HUES64 (cell line): ENCODE measurements around the gene RAI1.

ENCODE experiments used
- H3K27ac ChIP-seq: 2 replicates; pipeline ENCODE4 v1.7.0; 2013; ENCODE audit warnings: low read depth, low read length, inconsistent platforms
- H3K27me3 ChIP-seq: 2 replicates; pipeline ENCODE4 v1.6.1; 2013; ENCODE audit warnings: mild to moderate bottlenecking, low read length; ENCODE audit not compliant: insufficient read depth
- H3K36me3 ChIP-seq: 2 replicates; pipeline ENCODE4 v1.6.1; 2013; ENCODE audit warnings: mild to moderate bottlenecking, low read length; ENCODE audit not compliant: insufficient read depth
- H3K4me1 ChIP-seq: 2 replicates; pipeline ENCODE4 v1.6.1; 2013; ENCODE audit warnings: mild to moderate bottlenecking, low read length, moderate library complexity; ENCODE audit not compliant: insufficient read depth
- H3K4me3 ChIP-seq: 2 replicates; pipeline ENCODE4 v1.5.1; 2013; ENCODE audit warnings: mild to moderate bottlenecking, low read length, moderate library complexity
- H3K9ac ChIP-seq: 2 replicates; pipeline ENCODE4 v1.6.1; 2013; ENCODE audit warnings: mild to moderate bottlenecking, low read depth, low read length
- H3K9me3 ChIP-seq: 2 replicates; pipeline ENCODE4 v1.6.1; 2013; ENCODE audit warnings: low read depth, low read length; ENCODE audit not compliant: insufficient read depth
- WGBS: fragments of 150-250, 120-280 bp; methylation state at CpG from one replicate; pipeline ENCODE4 v1.1.7; 2013; ENCODE audit warnings: missing lambda C conversion rate; 5-methylcytosine and 5-hydroxymethylcytosine counted together

Gene RAI1

GRCh38 chr17:17730250-17730935 is 49.1 kb downstream of the RAI1 start:
- peaks cover 45% of the 10 kb centered on the region for H3K27me3 ChIP-seq
- no peaks in the 10 kb centered on the region for H3K36me3 ChIP-seq
- no peak overlapping the region for H3K9ac ChIP-seq
- H3K9me3 ChIP-seq, result no peaks in the 10 kb centered on the region
- no peak overlapping the region for H3K27ac ChIP-seq
- peaks cover 16% of the 10 kb centered on the region; the same call in 1 of the 2 replicates for H3K4me1 ChIP-seq
- H3K4me3 ChIP-seq, result no peak overlapping the region
- WGBS, result 88% methylated on average over 14 of the region's 14 CpGs

- H3K9ac ChIP-seq, result no peak overlapping the region
- no peak overlapping the region for H3K4me3 ChIP-seq
- 0 out of 2 replicates have a peak, but pooled peaks cover 2% of the 10 kb centered on the region for H3K4me1 ChIP-seq
- no peak overlapping the region for H3K27ac ChIP-seq
- no peaks in the 10 kb centered on the region for H3K36me3 ChIP-seq
- no peaks in the 10 kb centered on the region for H3K9me3 ChIP-seq
- WGBS, result 87% methylated on average over 4 of the region's 4 CpGs
- H3K27me3 ChIP-seq, result peaks cover 28% of the 10 kb centered on the region
Observed at GRCh38 chr17:17732444-17732843, 51.2 kb downstream of the RAI1 start.

GRCh38 chr17:17732892-17733670 is 51.8 kb downstream of the RAI1 start:
- Histone ChIP-seq H3K27ac (no peak overlapping the region), H3K4me3 (no peak overlapping the region), H3K36me3 (no peaks in the 10 kb centered on the region), H3K27me3 (peaks cover 22% of the 10 kb centered on the region), H3K4me1 (peaks cover 3% of the 10 kb centered on the region), H3K9ac (no peak overlapping the region), H3K9me3 (no peaks in the 10 kb centered on the region)
- 89% methylated on average over 9 of the region's 9 CpGs for WGBS

GRCh38 chr17:17736205-17737183 is 55.2 kb downstream of the RAI1 start:
- 87% methylated on average over 5 of the region's 5 CpGs for WGBS
- Histone ChIP-seq H3K36me3 (no peaks in the 10 kb centered on the region), H3K27ac (no peak overlapping the region), H3K9ac (no peak overlapping the region), H3K4me3 (no peak overlapping the region), H3K9me3 (no peaks in the 10 kb centered on the region), H3K27me3 (peaks cover 23% of the 10 kb centered on the region), H3K4me1 (peaks cover 33% of the 10 kb centered on the region)

GRCh38 chr17:17737961-17738894 is 57.0 kb downstream of the RAI1 start:
- Histone ChIP-seq H3K27ac (no peak overlapping the region), H3K9ac (no peak overlapping the region), H3K4me1 (peaks cover 37% of the 10 kb centered on the region), H3K4me3 (no peak overlapping the region), H3K36me3 (no peaks in the 10 kb centered on the region), H3K27me3 (peaks cover 23% of the 10 kb centered on the region), H3K9me3 (no peaks in the 10 kb centered on the region)
- WGBS, result 62% methylated on average over 16 of the region's 16 CpGs

GRCh38 chr17:17738901-17739300 is 57.6 kb downstream of the RAI1 start:
- Histone ChIP-seq H3K4me1 (peaks cover 37% of the 10 kb centered on the region), H3K27me3 (peaks cover 21% of the 10 kb centered on the region), H3K4me3 (no peak overlapping the region), H3K9me3 (no peaks in the 10 kb centered on the region), H3K36me3 (no peaks in the 10 kb centered on the region), H3K27ac (no peak overlapping the region), H3K9ac (no peak overlapping the region)
- 84% methylated on average over 8 of the region's 8 CpGs for WGBS

- Histone ChIP-seq H3K36me3 (no peaks in the 10 kb centered on the region), H3K9me3 (no peaks in the 10 kb centered on the region), H3K9ac (no peak overlapping the region), H3K4me1 (peaks cover 37% of the 10 kb centered on the region), H3K4me3 (no peak overlapping the region), H3K27me3 (peaks cover 20% of the 10 kb centered on the region), H3K27ac (no peak overlapping the region)
- WGBS, result 72% methylated on average over 10 of the region's 10 CpGs
Observed at GRCh38 chr17:17739388-17740066, 58.3 kb downstream of the RAI1 start.

- Histone ChIP-seq H3K4me3 (peak overlapping the region; percentile 26), H3K4me1 (peaks cover 37% of the 10 kb centered on the region), H3K9me3 (no peaks in the 10 kb centered on the region), H3K36me3 (no peaks in the 10 kb centered on the region), H3K27ac (no peak overlapping the region; the same call in 1 of the 2 replicates), H3K9ac (no peak overlapping the region; the same call in 1 of the 2 replicates), H3K27me3 (peaks cover 20% of the 10 kb centered on the region)
- 61% methylated on average over 27 of the region's 27 CpGs for WGBS
Observed at GRCh38 chr17:17740615-17741348, 59.5 kb downstream of the RAI1 start.

- H3K4me1 ChIP-seq, result peaks cover 37% of the 10 kb centered on the region
- H3K9ac ChIP-seq, result no peak overlapping the region; the same call in 1 of the 2 replicates
- no peaks in the 10 kb centered on the region for H3K9me3 ChIP-seq
- WGBS, result 38% methylated on average over 18 of the region's 18 CpGs
- peaks cover 16% of the 10 kb centered on the region for H3K27me3 ChIP-seq
- peak overlapping the region; percentile 16; the same call in 1 of the 2 replicates for H3K27ac ChIP-seq
- H3K36me3 ChIP-seq, result no peaks in the 10 kb centered on the region
- peak overlapping the region; percentile 26 for H3K4me3 ChIP-seq
Observed at GRCh38 chr17:17741349-17742023, 60.2 kb downstream of the RAI1 start.
